HCT116 (cell line): ENCODE measurements around the gene HECW1. TPM values are rescaled to one million over a fixed set of nuclear protein-coding genes. Genes with fewer than 3 reads are reported as not detected.

Source experiments
- ATAC-seq: fragments of 200-7000 bp; cut with Tn5 transposase; 2 replicates; pipeline ENCODE4 v1.9.1; 2020; ENCODE audit warnings: mild to moderate bottlenecking, moderate library complexity
- BruUV-seq: library from RNA; stranded (reverse); fragments of 400-500 nt; replicated peaks from 2 replicates; lab custom pipeline; 2021; lab: Mats Ljungman, UMichigan
- CTCF ChIA-PET: fragments of 300-600 bp; sonication (Branson Sonifier 250); formaldehyde crosslinking; loops from one replicate; lab custom pipeline; 2021; ENCODE audit warnings: antibody characterized with exemption; lab: Charles Lee
- POLR2A ChIA-PET: fragments of 300-600, 350-600 bp; sonication (Branson Sonifier 250); formaldehyde crosslinking; loops from one replicate; lab custom pipeline; 2021; ENCODE audit warnings: antibody characterized with exemption; lab: Charles Lee
- RAD21 ChIA-PET, 2 experiments: fragments of 300-600 bp; sonication (Branson Sonifier 250); formaldehyde crosslinking; loops; one replicate each; lab custom pipeline; 2023; ENCODE audit warnings: low total read pairs in 2 of 2; ENCODE audit not compliant: uncharacterized antibody in 2 of 2, unreplicated experiment in 2 of 2, low non-redundant PET in 1 of 2; lab: Charles Lee
- DNase-seq: peaks from one replicate; pipeline ENCODE4 v3.0.0-alpha.2; 2010; ENCODE audit warnings: low read depth, low spot score
- H2AFZ ChIP-seq: fragments of 200-600 bp; shearing (Covaris generic), sonication (generic); 2 replicates; pipeline ENCODE4 v1.6.1; 2017; ENCODE audit warnings: low read depth, mixed run types, mixed read lengths, antibody characterized with exemption, low read length; ENCODE audit not compliant: poor library complexity, severe bottlenecking
- H3K27ac ChIP-seq: 2 replicates; pipeline ENCODE4 v1.5.1; 2012; ENCODE audit warnings: low read depth, low read length
- H3K27me3 ChIP-seq: fragments of 200-600 bp; sonication (generic); 2 replicates; pipeline ENCODE4 v1.6.1; 2016; ENCODE audit warnings: mixed run types, low read length, mixed read lengths; ENCODE audit not compliant: insufficient read depth
- H3K36me3 ChIP-seq, 2 experiments: fragments of 200-500 bp in 1 of 2; fragments of 200-600 bp in 1 of 2; sonication (Bioruptor generic) in 1 of 2; sonication (generic) in 1 of 2; 2 replicates each; pipeline versions ENCODE4 v1.5.1 to v1.6.1; 2014 to 2016; ENCODE audit warnings: low read length in 2 of 2, inconsistent platforms in 1 of 2, mixed read lengths in 1 of 2, mixed run types in 1 of 2; ENCODE audit not compliant: insufficient read depth in 2 of 2, control insufficient read depth in 1 of 2
- H3K4me1 ChIP-seq, 2 experiments: fragments of 200-600 bp in 1 of 2; sonication (generic) in 1 of 2; 2 replicates each; pipeline versions ENCODE4 v1.5.1 to v1.6.1; 2012 to 2017; ENCODE audit warnings: low read length in 2 of 2, inconsistent platforms in 1 of 2, mild to moderate bottlenecking in 1 of 2, mixed read lengths in 1 of 2, mixed run types in 1 of 2, moderate library complexity in 1 of 2; ENCODE audit not compliant: insufficient read depth in 2 of 2, control insufficient read depth in 1 of 2
- H3K4me2 ChIP-seq: fragments of 200-600 bp; sonication (generic); 2 replicates; pipeline ENCODE4 v1.6.1; 2017; ENCODE audit warnings: mixed run types, low read length, mixed read lengths
- H3K4me3 ChIP-seq, 2 experiments: fragments of 200-600 bp in 1 of 2; sonication (generic) in 1 of 2; replicated peaks in 1 of 2; 2 replicates each; pipeline ENCODE4 v1.5.1; 2011 to 2016; ENCODE audit warnings: low read length in 2 of 2, control low read depth in 1 of 2, low read depth in 1 of 2, mild to moderate bottlenecking in 1 of 2, mixed read lengths in 1 of 2, mixed run types in 1 of 2
- H3K79me2 ChIP-seq: fragments of 200-600 bp; sonication (generic); 2 replicates; pipeline ENCODE4 v1.6.1; 2017; ENCODE audit warnings: mild to moderate bottlenecking, mixed run types, low read length, moderate library complexity, mixed read lengths; ENCODE audit not compliant: insufficient read depth
- H3K9ac ChIP-seq: fragments of 200-600 bp; sonication (generic); 2 replicates; pipeline ENCODE4 v1.6.1; 2016; ENCODE audit warnings: low read length, mixed read lengths
- H3K9me2 ChIP-seq: fragments of 200-600 bp; sonication (generic), shearing (Covaris generic); 2 replicates; pipeline ENCODE4 v1.6.1; 2017; ENCODE audit warnings: mixed run types, mild to moderate bottlenecking, moderate library complexity; ENCODE audit not compliant: insufficient read depth
- H3K9me3 ChIP-seq, 2 experiments: fragments of 200-500 bp in 1 of 2; fragments of 200-600 bp in 1 of 2; sonication (Bioruptor generic) in 1 of 2; sonication (generic) in 1 of 2; 2 replicates each; pipeline ENCODE4 v1.6.1; 2014 to 2017; ENCODE audit warnings: low read length in 2 of 2, mixed read lengths in 2 of 2, inconsistent platforms in 1 of 2, low read depth in 1 of 2, mild to moderate bottlenecking in 1 of 2, mixed run types in 1 of 2, moderate library complexity in 1 of 2; ENCODE audit not compliant: control insufficient read depth in 1 of 2, insufficient read depth in 1 of 2
- H4K20me1 ChIP-seq: fragments of 200-600 bp; sonication (generic), shearing (Covaris generic); 2 replicates; pipeline ENCODE4 v1.6.1; 2017; ENCODE audit warnings: mixed run types, mild to moderate bottlenecking, moderate library complexity; ENCODE audit not compliant: insufficient read depth
- ATF3 ChIP-seq: IDR thresholded peaks from 2 replicates; pipeline ENCODE4 v1.6.1; 2012
- EGR1 ChIP-seq: IDR thresholded peaks from 2 replicates; pipeline ENCODE4 v1.6.1; 2012; ENCODE audit warnings: low read depth
- FOSL1 ChIP-seq: IDR thresholded peaks from 2 replicates; pipeline ENCODE4 v1.6.1; 2012; ENCODE audit warnings: low read depth
- JUND ChIP-seq: IDR thresholded peaks from 2 replicates; pipeline ENCODE4 v1.6.1; 2012
- MAX ChIP-seq: IDR thresholded peaks from 2 replicates; pipeline ENCODE4 v1.6.1; 2012
- REST ChIP-seq: IDR thresholded peaks from 2 replicates; pipeline ENCODE4 v1.6.1; 2012; ENCODE audit warnings: low read depth
- SP1 ChIP-seq: IDR thresholded peaks from 2 replicates; pipeline ENCODE4 v1.6.1; 2012; ENCODE audit warnings: low read depth
- YY1 ChIP-seq: IDR thresholded peaks from 2 replicates; pipeline ENCODE4 v1.6.1; 2011; ENCODE audit warnings: low read length, low read depth, moderate library complexity, mild to moderate bottlenecking; ENCODE audit not compliant: insufficient replicate concordance; ENCODE audit errors: extremely low read depth
- intact Hi-C: fragments of 100-400 bp; cut with micrococcal nuclease; formaldehyde crosslinking; loops from 2 replicates; pipeline ENCODE4 v1.10.0; 2022
- total RNA-seq: library from RNA; stranded (reverse); gene quantifications from one replicate; pipeline ENCODE4 v1.2.1, GENCODE V29; 2021; ENCODE audit not compliant: unreplicated experiment

HECW1 gene
- total RNA-seq, 1 experiment from 2014 or later: 5.6 TPM

GRCh38 chr7:43302773-43303460, 190.5 kb downstream of the HECW1 start:
- Histone ChIP-seq H3K79me2 (no peaks in the 10 kb centered on the region), H4K20me1 (no peaks in the 10 kb centered on the region), H3K4me1 (peaks cover 0 to 25% of the 10 kb centered on the region in 2 experiments; a peak in 2 of 4 replicates), H3K9me2 (no peaks in the 10 kb centered on the region), H3K27me3 (no peaks in the 10 kb centered on the region), H3K4me2 (peak overlapping the region; percentile 69; the same call in 1 of the 2 replicates), H2AFZ (no peak overlapping the region), H3K9me3 (no peaks in the 10 kb centered on the region), H3K4me3 (no peak overlapping the region), H3K36me3 (no peaks in the 10 kb centered on the region), H3K9ac (no peak overlapping the region), H3K27ac (no peak overlapping the region)
- intact Hi-C loops: no loop called here
- CTCF ChIA-PET: no interaction called here
- POLR2A ChIA-PET: no interaction called here
- no peak for ATAC-seq
- no peak for DNase-seq
- TF ChIP-seq JUND (no peak), ATF3 (no peak)
- RAD21 ChIA-PET: interaction anchor here in 1 of 2 experiments (0.6 kb wide), 1 partner anchor 397 kb away, joined by 3 read pairs; no protein-coding TSS in a partner anchor
- no TSS peak for BruUV-seq

GRCh38 chr7:43303740-43304241, 191.3 kb downstream of the HECW1 start:
- Histone ChIP-seq H4K20me1 (no peaks in the 10 kb centered on the region), H3K79me2 (no peaks in the 10 kb centered on the region), H3K9me3 (no peaks in the 10 kb centered on the region), H2AFZ (no peak overlapping the region), H3K9me2 (no peaks in the 10 kb centered on the region), H3K27me3 (no peaks in the 10 kb centered on the region), H3K4me1 (peaks cover 0 to 25% of the 10 kb centered on the region in 2 experiments; a peak in 2 of 4 replicates), H3K36me3 (no peaks in the 10 kb centered on the region), H3K4me3 (peak overlapping the region in 1 of 2 experiments; percentile 24; a peak in 1 of 4 replicates), H3K4me2 (peak overlapping the region; percentile 69), H3K27ac (no peak overlapping the region), H3K9ac (no peak overlapping the region)
- DNase-seq (peak; percentile 12), ATAC-seq (peak; percentile 67)
- ChIA-PET CTCF (interaction anchor here (0.7 kb wide), 1 partner anchor 417 kb away, joined by 3 read pairs; no protein-coding TSS in a partner anchor), RAD21 (no interaction called here), POLR2A (interaction anchor here (1.1 kb wide), 1 partner anchor 10 kb away, joined by 3 read pairs; no protein-coding TSS in a partner anchor)
- TF ChIP-seq YY1: no peak
- 0 out of 2 replicates have a peak, but pooled peaks have one; percentile 18 for TF ChIP-seq MAX
- TF ChIP-seq REST: no peak
- TF ChIP-seq FOSL1: 0 out of 2 replicates have a peak, but pooled peaks have one; percentile 17
- peak; percentile 19; the same call in 1 of the 2 replicates for TF ChIP-seq SP1
- TF ChIP-seq EGR1: peak; percentile 89
- intact Hi-C loops: no loop called here
- BruUV-seq: no TSS peak
